Fibroblast of mammary gland (primary cell): ENCODE measurements around the gene PPP2R5E.

ENCODE experiments used
- DNase-seq: peaks from one replicate; pipeline ENCODE4 v3.0.0-alpha.2; 2010; ENCODE audit warnings: low read depth
- H3K4me3 ChIP-seq: 2 replicates; pipeline ENCODE4 v1.5.1; 2011; ENCODE audit warnings: low read depth, mild to moderate bottlenecking, low read length, moderate library complexity; ENCODE audit not compliant: control insufficient read depth
- CTCF ChIP-seq: conservative IDR thresholded peaks from 2 replicates; pipeline ENCODE4 v1.5.1; 2011; ENCODE audit warnings: low read depth, low read length, inconsistent platforms; ENCODE audit not compliant: control insufficient read depth, insufficient read depth

PPP2R5E gene

DNA sequence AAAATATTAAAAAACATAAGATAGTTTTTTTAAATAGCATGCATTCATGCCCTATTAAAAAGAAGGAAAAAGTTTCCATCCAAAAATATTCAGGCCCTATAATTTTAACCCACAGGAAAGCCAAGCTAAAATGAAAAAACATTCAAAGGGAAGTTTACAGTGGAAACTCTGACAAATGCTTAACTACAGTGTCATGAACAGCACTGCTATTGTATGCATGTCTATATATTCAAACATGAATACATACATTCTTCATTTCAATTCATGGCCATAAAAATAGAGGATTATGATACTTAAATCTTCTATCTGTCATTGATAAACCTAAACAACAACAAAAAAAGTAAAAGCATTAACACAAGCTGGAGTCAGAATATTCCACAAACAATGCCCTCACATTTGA lies 67.4 kb downstream of the PPP2R5E start:
- no peak overlapping the region for H3K4me3 ChIP-seq
- no peak for DNase-seq
- no peak for TF ChIP-seq CTCF

DNA sequence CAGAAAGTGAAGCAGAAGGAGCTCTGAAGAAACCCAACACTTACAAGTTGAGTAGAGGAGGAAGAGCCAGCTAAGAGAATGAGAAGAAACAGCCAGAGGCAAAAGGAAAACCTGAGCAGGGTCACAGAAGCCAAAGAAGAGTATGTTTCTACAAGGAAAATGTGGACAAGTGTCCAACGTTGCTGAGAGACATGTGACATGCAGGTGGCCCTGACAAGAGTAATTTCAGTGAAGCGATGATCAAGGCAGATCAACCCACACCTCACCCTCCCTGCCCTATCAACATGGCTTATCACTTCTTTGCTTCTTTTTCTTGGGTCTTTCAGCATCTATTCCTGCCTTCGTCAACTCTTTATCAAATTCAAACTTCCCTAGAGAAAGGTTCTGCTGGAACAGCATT lies 68.3 kb downstream of the PPP2R5E start:
- DNase-seq = no peak
- no peak for TF ChIP-seq CTCF
- H3K4me3 ChIP-seq = no peak overlapping the region

DNA sequence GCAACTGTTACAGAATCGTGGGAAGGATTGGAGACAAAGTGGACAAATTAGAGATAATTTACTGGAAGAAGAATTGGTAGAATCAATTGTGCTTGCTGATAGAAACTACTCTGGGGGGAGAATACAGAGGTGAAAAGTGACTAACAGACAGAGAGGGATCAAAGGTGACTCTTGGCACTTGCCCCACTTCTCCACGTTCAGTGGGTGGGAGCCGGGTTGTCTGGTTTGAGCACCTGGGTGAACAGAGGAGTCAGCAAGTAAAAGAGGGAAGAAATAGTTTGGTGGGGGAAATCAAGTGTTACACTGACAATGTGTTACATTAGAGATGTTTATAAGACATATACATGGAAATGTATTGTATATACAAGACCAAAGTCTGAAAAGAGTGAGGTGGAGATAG lies 69.1 kb downstream of the PPP2R5E start:
- DNase-seq = no peak
- H3K4me3 ChIP-seq = no peak overlapping the region
- TF ChIP-seq CTCF = no peak

- no peak for DNase-seq
- no peak overlapping the region for H3K4me3 ChIP-seq
- no peak for TF ChIP-seq CTCF
These were observed 70.0 kb downstream of the PPP2R5E start for GRCh38 chr14:63472986-63473788.

DNA sequence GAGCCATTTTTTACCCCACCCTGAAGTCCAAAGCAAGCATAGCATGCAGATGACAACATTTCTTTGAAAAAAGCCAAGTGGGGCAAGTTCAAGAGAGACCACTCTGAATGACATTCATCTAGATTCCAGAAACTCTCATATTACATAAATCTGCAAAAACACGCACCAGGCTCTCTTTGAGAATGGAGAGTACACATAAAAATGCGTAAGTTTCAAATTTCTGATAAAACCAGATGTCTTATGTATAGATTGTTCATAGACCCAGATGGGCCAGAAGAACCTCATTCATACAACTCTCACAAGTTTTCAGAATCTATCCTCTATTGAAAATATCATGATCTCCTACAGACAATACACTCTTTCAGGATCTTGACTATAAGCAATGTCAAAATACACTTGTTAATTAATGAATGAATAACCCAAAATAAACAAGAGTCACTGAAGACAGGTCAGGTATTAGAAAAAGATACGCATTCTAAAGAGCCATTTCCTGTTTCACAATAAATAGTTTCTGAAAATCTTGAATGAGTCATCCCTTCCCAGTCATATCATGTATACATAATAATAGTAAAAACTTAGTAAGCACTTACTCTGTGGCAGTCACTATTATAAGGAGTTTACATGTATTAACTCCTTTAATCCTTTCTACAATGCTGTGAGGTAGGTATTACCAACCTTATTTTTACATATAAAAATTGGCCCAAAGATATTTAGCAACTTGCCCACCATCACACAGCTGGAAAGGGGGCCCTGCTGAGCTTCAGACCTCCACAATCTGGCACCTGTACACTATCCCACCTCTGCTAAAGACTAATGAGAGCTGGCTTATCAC lies 72.0 kb downstream of the PPP2R5E start:
- DNase-seq = peak; percentile 82
- no peak overlapping the region for H3K4me3 ChIP-seq
- TF ChIP-seq CTCF = no peak

GRCh38 chr14:63468294-63468693 lies 74.9 kb downstream of the PPP2R5E start:
- no peak for TF ChIP-seq CTCF

More at GRCh38 chr14:63468294-63468693, 74.9 kb downstream of the PPP2R5E start:
- H3K4me3 ChIP-seq = no peak overlapping the region
- DNase-seq = no peak
